Measurements from ENCODE around the gene OR6B1. TPM values are rescaled to one million over a fixed set of nuclear protein-coding genes. Genes with fewer than 3 reads are reported as not detected.

The OR6B1 gene
- total and polyA plus RNA-seq, 9 of the 15 experiments (the other 6 are each of a cell fraction or from before 2014, with no cell fraction given), result not detected

DNA sequence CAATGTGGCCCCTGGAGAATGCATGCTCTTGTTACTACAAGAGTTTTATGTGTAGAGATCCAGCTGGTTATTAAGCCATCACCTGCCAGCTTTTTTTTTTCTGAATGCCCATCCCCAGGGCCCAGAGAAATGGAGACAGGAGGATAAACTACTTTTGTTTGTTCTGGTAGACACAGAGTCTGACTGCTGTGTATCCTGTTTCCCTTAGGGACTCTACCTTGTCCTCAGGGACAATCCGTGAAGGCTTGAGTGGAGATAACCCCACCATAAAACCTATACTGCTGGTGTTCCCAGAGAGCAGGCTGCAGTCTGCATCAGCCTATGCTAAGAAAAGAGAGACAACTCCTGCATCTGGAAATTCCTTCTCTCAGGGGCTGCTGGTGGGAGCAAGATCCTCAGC lies 48.5 kb downstream of the OR6B1 start, which contains the start of gene OR2A5:
OR2A5 (plus strand) TSS at position 301 of the 400 bp plus-strand sequence. CDS start 1,454 bp downstream, outside the sequence.
- no peaks in the 10 kb centered on the region for H3K27me3 ChIP-seq (ENCODE audit: control insufficient read depth in 2 of 2, insufficient read depth in 2 of 2, low read length in 2 of 2)
- H3K9me1 ChIP-seq (ENCODE audit: control insufficient read depth, insufficient read depth, low read length), result no peaks in the 10 kb centered on the region
- H3K4me3 ChIP-seq, result no peak within 1 kb of the TSS
- H4K20me1 ChIP-seq (replicated peaks; ENCODE audit: control insufficient read depth, insufficient read depth, low read length), result no peaks in the 10 kb centered on the region
- TF ChIP-seq MTA3 (IDR thresholded peaks at IDR 0.05; ENCODE audit: borderline replicate concordance) (no peak), GTF2A2 (tag; IDR thresholded peaks at IDR 0.05) (no peak), SPI1 (IDR thresholded peaks at IDR 0.05; ENCODE audit: borderline replicate concordance, low read depth, low read length) (no peak), ELK1 (CRISPR knock-in tag; IDR thresholded peaks at IDR 0.05) (no peak), ZNF398 (CRISPR knock-in tag; IDR thresholded peaks at IDR 0.05) (no peak)
- TF ChIP-seq, protein P1, sequence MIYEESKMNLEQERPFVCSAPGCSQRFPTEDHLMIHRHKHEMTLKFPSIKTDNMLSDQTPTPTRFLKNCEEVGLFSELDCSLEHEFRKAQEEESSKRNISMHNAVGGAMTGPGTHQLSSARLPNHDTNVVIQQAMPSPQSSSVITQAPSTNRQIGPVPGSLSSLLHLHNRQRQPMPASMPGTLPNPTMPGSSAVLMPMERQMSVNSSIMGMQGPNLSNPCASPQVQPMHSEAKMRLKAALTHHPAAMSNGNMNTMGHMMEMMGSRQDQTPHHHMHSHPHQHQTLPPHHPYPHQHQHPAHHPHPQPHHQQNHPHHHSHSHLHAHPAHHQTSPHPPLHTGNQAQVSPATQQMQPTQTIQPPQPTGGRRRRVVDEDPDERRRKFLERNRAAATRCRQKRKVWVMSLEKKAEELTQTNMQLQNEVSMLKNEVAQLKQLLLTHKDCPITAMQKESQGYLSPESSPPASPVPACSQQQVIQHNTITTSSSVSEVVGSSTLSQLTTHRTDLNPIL (CRISPR knock-in tag; IDR thresholded peaks at IDR 0.05), result no peak
- H3K4me1 ChIP-seq (replicated peaks in 1 of 2; ENCODE audit: control insufficient read depth in 2 of 2, insufficient read depth in 2 of 2, low read length in 2 of 2), result no peaks in the 10 kb centered on the region
- no TSS peak for BruUV-seq (replicated peaks)
- H3K27ac ChIP-seq (ENCODE audit: extremely low read depth, low read depth, low read length), result no peak within 1 kb of the TSS
- DNase-seq (ENCODE audit: extremely low read depth in 1 of 4, low spot score in 3 of 4) (no peak), ATAC-seq (no peak), FAIRE-seq (no peak)
- no peaks in the 10 kb centered on the region for H3K79me2 ChIP-seq (ENCODE audit: control insufficient read depth, insufficient read depth, low read length)
- intact Hi-C loops (cut with micrococcal nuclease), result no loop called here
- no peak within 1 kb of the TSS for H2AFZ ChIP-seq (ENCODE audit: low read depth, low read length)
- in situ Hi-C loops (cut with MboI), result no loop called here
- H3K9me3 ChIP-seq (replicated peaks; ENCODE audit: control insufficient read depth, insufficient read depth, low read depth, low read length), result no peaks in the 10 kb centered on the region
- POLR2A ChIA-PET, result no interaction called here
- H3K9ac ChIP-seq (ENCODE audit: insufficient read depth in 1 of 2, low read depth in 2 of 2, low read length in 2 of 2), result no peak within 1 kb of the TSS
- CTCF ChIA-PET (ENCODE audit: low intra/inter-chr PET ratio), result no interaction called here
- H3K36me3 ChIP-seq (ENCODE audit: control insufficient read depth, insufficient read depth, low read length), result no peaks in the 10 kb centered on the region
- WGBS (ENCODE audit: insufficient coverage, low coverage, missing lambda C conversion rate), result 0% methylated on average over 1 of the region's 1 CpG
- H3K4me2 ChIP-seq (ENCODE audit: insufficient read depth, low read length), result no peak within 1 kb of the TSS
